ENCODE measurements around the gene TMUB1. TPM values are rescaled to one million over a fixed set of nuclear protein-coding genes. Genes with fewer than 3 reads are reported as not detected.

The TMUB1 gene
- total and polyA plus RNA-seq, 9 of the 15 experiments (the other 6 are each of a cell fraction or from before 2014, with no cell fraction given), result 0.14 to 241 (median 74.1) TPM

GRCh38 chr7:151062399-151063211 is 20.7 kb downstream of the TMUB1 start (continued):
- TF ChIP-seq ZBTB5 (IDR thresholded peaks at IDR 0.05) (no peak), ZNF41 (CRISPR knock-in tag; conservative IDR thresholded peaks at IDR 0.05) (no peak), LCOR (CRISPR knock-in tag; IDR thresholded peaks at IDR 0.05) (peak; percentile 70; the same call in 1 of the 2 replicates), MECOM (CRISPR knock-in tag; IDR thresholded peaks at IDR 0.05) (no peak), TFAP4 (CRISPR knock-in tag; IDR thresholded peaks at IDR 0.05; ENCODE audit: borderline replicate concordance) (peak; percentile 73), SIN3A (IDR thresholded peaks at IDR 0.05; ENCODE audit: borderline replicate concordance in 2 of 2, control insufficient read depth in 1 of 2, low read depth in 2 of 2, low read length in 2 of 2) (peak; percentile 96 to 98), PRMT5 (CRISPR knock-in tag; IDR thresholded peaks at IDR 0.05) (no peak), KLF1 (tag; IDR thresholded peaks at IDR 0.05) (peak; percentile 15; the same call in 1 of the 2 replicates), ZSCAN32 (CRISPR knock-in tag; IDR thresholded peaks at IDR 0.05) (no peak), ZNF143 (CRISPR knock-in tag; IDR thresholded peaks at IDR 0.05) (no peak), CBFA2T2 (conservative IDR thresholded peaks at IDR 0.05) (peak; percentile 75), TBL1XR1 (IDR thresholded peaks at IDR 0.05; ENCODE audit: low read length in 2 of 2) (no peak), HMBOX1 (IDR thresholded peaks at IDR 0.05) (no peak), ELF2 (CRISPR knock-in tag; IDR thresholded peaks at IDR 0.05) (peak; percentile 49; the same call in 1 of the 2 replicates)
- TF ChIP-seq, protein P1, sequence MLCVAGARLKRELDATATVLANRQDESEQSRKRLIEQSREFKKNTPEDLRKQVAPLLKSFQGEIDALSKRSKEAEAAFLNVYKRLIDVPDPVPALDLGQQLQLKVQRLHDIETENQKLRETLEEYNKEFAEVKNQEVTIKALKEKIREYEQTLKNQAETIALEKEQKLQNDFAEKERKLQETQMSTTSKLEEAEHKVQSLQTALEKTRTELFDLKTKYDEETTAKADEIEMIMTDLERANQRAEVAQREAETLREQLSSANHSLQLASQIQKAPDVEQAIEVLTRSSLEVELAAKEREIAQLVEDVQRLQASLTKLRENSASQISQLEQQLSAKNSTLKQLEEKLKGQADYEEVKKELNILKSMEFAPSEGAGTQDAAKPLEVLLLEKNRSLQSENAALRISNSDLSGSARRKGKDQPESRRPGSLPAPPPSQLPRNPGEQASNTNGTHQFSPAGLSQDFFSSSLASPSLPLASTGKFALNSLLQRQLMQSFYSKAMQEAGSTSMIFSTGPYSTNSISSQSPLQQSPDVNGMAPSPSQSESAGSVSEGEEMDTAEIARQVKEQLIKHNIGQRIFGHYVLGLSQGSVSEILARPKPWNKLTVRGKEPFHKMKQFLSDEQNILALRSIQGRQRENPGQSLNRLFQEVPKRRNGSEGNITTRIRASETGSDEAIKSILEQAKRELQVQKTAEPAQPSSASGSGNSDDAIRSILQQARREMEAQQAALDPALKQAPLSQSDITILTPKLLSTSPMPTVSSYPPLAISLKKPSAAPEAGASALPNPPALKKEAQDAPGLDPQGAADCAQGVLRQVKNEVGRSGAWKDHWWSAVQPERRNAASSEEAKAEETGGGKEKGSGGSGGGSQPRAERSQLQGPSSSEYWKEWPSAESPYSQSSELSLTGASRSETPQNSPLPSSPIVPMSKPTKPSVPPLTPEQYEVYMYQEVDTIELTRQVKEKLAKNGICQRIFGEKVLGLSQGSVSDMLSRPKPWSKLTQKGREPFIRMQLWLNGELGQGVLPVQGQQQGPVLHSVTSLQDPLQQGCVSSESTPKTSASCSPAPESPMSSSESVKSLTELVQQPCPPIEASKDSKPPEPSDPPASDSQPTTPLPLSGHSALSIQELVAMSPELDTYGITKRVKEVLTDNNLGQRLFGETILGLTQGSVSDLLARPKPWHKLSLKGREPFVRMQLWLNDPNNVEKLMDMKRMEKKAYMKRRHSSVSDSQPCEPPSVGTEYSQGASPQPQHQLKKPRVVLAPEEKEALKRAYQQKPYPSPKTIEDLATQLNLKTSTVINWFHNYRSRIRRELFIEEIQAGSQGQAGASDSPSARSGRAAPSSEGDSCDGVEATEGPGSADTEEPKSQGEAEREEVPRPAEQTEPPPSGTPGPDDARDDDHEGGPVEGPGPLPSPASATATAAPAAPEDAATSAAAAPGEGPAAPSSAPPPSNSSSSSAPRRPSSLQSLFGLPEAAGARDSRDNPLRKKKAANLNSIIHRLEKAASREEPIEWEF (CRISPR knock-in tag; IDR thresholded peaks at IDR 0.05), result no peak
- TF ChIP-seq, protein P2, sequence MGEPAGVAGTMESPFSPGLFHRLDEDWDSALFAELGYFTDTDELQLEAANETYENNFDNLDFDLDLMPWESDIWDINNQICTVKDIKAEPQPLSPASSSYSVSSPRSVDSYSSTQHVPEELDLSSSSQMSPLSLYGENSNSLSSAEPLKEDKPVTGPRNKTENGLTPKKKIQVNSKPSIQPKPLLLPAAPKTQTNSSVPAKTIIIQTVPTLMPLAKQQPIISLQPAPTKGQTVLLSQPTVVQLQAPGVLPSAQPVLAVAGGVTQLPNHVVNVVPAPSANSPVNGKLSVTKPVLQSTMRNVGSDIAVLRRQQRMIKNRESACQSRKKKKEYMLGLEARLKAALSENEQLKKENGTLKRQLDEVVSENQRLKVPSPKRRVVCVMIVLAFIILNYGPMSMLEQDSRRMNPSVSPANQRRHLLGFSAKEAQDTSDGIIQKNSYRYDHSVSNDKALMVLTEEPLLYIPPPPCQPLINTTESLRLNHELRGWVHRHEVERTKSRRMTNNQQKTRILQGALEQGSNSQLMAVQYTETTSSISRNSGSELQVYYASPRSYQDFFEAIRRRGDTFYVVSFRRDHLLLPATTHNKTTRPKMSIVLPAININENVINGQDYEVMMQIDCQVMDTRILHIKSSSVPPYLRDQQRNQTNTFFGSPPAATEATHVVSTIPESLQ (CRISPR knock-in tag; IDR thresholded peaks at IDR 0.05), result peak; percentile 91

Measured in K562 (cell line).